A673 (cell line): ENCODE results near the gene RPS21. TPM values are rescaled to one million over a fixed set of nuclear protein-coding genes. Genes with fewer than 3 reads are reported as not detected.

ENCODE experiments used
- BruUV-seq: library from RNA; stranded (reverse); fragments of 400-500 nt; replicated peaks from 2 replicates; lab custom pipeline; 2021; lab: Mats Ljungman, UMichigan
- CTCF ChIA-PET: fragments of 300-600 bp; sonication (Branson Sonifier 250); formaldehyde crosslinking; loops from one replicate; lab custom pipeline; 2022; ENCODE audit warnings: antibody characterized with exemption; lab: Charles Lee
- POLR2A ChIA-PET: fragments of 300-600 bp; sonication (Branson Sonifier 250); formaldehyde crosslinking; loops from one replicate; lab custom pipeline; 2022; ENCODE audit warnings: antibody characterized with exemption; ENCODE audit not compliant: low non-redundant PET; lab: Charles Lee
- DNase-seq: peaks from one replicate; pipeline ENCODE4 v3.0.0-alpha.2; 2015; ENCODE audit warnings: low spot score
- H3K27ac ChIP-seq: fragments of 200-600 bp; sonication (generic); 2 replicates; pipeline ENCODE4 v1.5.1; 2016; ENCODE audit warnings: mixed run types, low read depth, mild to moderate bottlenecking, mixed read lengths, antibody characterized with exemption, low read length; ENCODE audit not compliant: poor library complexity, severe bottlenecking
- H3K27me3 ChIP-seq: fragments of 200-600 bp; sonication (generic); replicated peaks from 2 replicates; pipeline ENCODE4 v1.6.1; 2017; ENCODE audit warnings: mixed run types, low read depth, mild to moderate bottlenecking, mixed read lengths, antibody characterized with exemption, low read length; ENCODE audit not compliant: insufficient read depth, poor library complexity
- H3K36me3 ChIP-seq: fragments of 200-600 bp; sonication (generic); 2 replicates; pipeline ENCODE4 v1.6.1; 2016; ENCODE audit warnings: mixed run types, mild to moderate bottlenecking, mixed read lengths, antibody characterized with exemption, low read length; ENCODE audit not compliant: insufficient read depth, poor library complexity, severe bottlenecking
- H3K4me1 ChIP-seq: fragments of 200-600 bp; sonication (generic); 2 replicates; pipeline ENCODE4 v1.6.1; 2017; ENCODE audit warnings: mixed run types, mild to moderate bottlenecking, mixed read lengths, antibody characterized with exemption, low read length; ENCODE audit not compliant: insufficient read depth, poor library complexity, severe bottlenecking
- H3K4me3 ChIP-seq: fragments of 200-600 bp; sonication (generic); 2 replicates; pipeline ENCODE4 v1.5.1; 2016; ENCODE audit warnings: low read depth, mixed run types, mild to moderate bottlenecking, mixed read lengths, low read length; ENCODE audit not compliant: poor library complexity, severe bottlenecking
- H3K9me3 ChIP-seq: fragments of 200-600 bp; sonication (generic); 2 replicates; pipeline ENCODE4 v1.6.1; 2016; ENCODE audit warnings: mixed run types, low read depth, mild to moderate bottlenecking, mixed read lengths, antibody characterized with exemption, low read length; ENCODE audit not compliant: poor library complexity, severe bottlenecking
- CTCF ChIP-seq: fragments of 300-800, 200-600 bp; sonication (generic); conservative IDR thresholded peaks from 2 replicates; pipeline ENCODE4 v1.5.1; 2017; ENCODE audit warnings: low read depth, mild to moderate bottlenecking, antibody characterized with exemption, low read length, moderate library complexity, mixed read lengths
- EZH2 ChIP-seq: fragments of 200-600 bp; sonication (generic); IDR thresholded peaks from 2 replicates; pipeline ENCODE4 v1.6.1; 2017; ENCODE audit warnings: borderline replicate concordance, low read depth, mild to moderate bottlenecking, mixed read lengths, antibody characterized with exemption, low read length; ENCODE audit not compliant: poor library complexity, severe bottlenecking
- intact Hi-C: fragments of 100-400 bp; cut with micrococcal nuclease; formaldehyde crosslinking; loops from one replicate; pipeline ENCODE4 v1.10.0; 2022; ENCODE audit not compliant: unreplicated experiment
- total RNA-seq: library from RNA; stranded (reverse); gene quantifications from 2 replicates; pipeline ENCODE4 v1.2.3, GENCODE V29; 2021

Gene RPS21
- total RNA-seq, 1 experiment from 2014 or later: 1,506 TPM

- H3K27me3 ChIP-seq: peaks cover 12% of the 10 kb centered on the region
- POLR2A ChIA-PET: no interaction called here
- no peak overlapping the region for H3K27ac ChIP-seq
- no TSS peak for BruUV-seq
- intact Hi-C loops: no loop called here
- H3K9me3 ChIP-seq: no peaks in the 10 kb centered on the region
- H3K36me3 ChIP-seq: no peaks in the 10 kb centered on the region
- CTCF ChIA-PET: no interaction called here
- H3K4me1 ChIP-seq: no peaks in the 10 kb centered on the region
- H3K4me3 ChIP-seq: no peak overlapping the region
- TF ChIP-seq EZH2 (no peak), CTCF (no peak)
- DNase-seq: no peak
These were observed 35.9 kb downstream of the RPS21 start for GRCh38 chr20:62422636-62423325.

GRCh38 chr20:62423326-62423706 lies 36.4 kb downstream of the RPS21 start:
- intact Hi-C loops: no loop called here
- Histone ChIP-seq H3K9me3 (no peaks in the 10 kb centered on the region), H3K4me3 (no peak overlapping the region), H3K36me3 (no peaks in the 10 kb centered on the region), H3K27me3 (peaks cover 12% of the 10 kb centered on the region), H3K4me1 (no peaks in the 10 kb centered on the region), H3K27ac (no peak overlapping the region)
- CTCF ChIA-PET: no interaction called here
- no peak for TF ChIP-seq EZH2
- TF ChIP-seq CTCF: no peak
- no TSS peak for BruUV-seq
- DNase-seq: no peak
- POLR2A ChIA-PET: no interaction called here

GRCh38 chr20:62424249-62425107 lies 37.6 kb downstream of the RPS21 start:
- H3K9me3 ChIP-seq: no peaks in the 10 kb centered on the region
- intact Hi-C loops: no loop called here
- no peaks in the 10 kb centered on the region for H3K4me1 ChIP-seq
- POLR2A ChIA-PET: no interaction called here
- CTCF ChIA-PET: no interaction called here
- no peak overlapping the region for H3K27ac ChIP-seq
- no peak for DNase-seq
- no peaks in the 10 kb centered on the region for H3K36me3 ChIP-seq
- H3K27me3 ChIP-seq: peaks cover 12% of the 10 kb centered on the region
- no peak overlapping the region for H3K4me3 ChIP-seq
- no peak for TF ChIP-seq CTCF
- no peak for TF ChIP-seq EZH2
- BruUV-seq: no TSS peak
